Measurements from ENCODE around the gene MEIOSIN.

DNA sequence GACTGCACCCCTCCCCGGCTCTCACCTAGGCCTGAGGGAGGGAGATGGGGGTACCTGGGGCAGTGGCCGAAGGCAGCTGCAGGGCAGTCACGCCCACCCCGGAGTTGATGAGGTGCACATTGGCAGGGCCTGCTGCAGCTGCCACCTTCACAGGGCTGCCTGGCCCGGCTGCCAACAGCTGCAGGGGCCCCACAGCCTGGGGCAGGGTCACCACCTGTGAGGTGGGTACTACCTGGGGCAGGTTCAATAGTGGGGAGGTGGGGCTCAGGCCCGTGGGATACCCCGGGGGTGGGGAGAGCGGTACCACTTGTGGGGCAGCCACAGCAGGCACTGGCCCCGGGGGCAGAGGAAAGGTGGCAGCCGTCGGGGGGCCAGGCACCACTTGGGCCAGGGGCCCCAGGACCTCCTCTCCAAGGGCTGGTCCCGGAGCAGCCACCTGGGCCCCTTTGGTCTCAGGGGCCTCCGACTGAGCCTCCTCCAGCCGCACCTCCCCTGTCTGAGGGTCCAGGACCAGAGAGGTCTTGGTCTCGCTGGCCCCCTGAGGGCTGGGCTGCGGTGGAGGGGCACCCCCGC lies 33.1 kb downstream of the MEIOSIN start:
- no peak for TF ChIP-seq EZH2 (IDR thresholded peaks at IDR 0.05; ENCODE audit: borderline replicate concordance, low read depth, low read length, poor library complexity, severe bottlenecking)
- TF ChIP-seq, protein P1, sequence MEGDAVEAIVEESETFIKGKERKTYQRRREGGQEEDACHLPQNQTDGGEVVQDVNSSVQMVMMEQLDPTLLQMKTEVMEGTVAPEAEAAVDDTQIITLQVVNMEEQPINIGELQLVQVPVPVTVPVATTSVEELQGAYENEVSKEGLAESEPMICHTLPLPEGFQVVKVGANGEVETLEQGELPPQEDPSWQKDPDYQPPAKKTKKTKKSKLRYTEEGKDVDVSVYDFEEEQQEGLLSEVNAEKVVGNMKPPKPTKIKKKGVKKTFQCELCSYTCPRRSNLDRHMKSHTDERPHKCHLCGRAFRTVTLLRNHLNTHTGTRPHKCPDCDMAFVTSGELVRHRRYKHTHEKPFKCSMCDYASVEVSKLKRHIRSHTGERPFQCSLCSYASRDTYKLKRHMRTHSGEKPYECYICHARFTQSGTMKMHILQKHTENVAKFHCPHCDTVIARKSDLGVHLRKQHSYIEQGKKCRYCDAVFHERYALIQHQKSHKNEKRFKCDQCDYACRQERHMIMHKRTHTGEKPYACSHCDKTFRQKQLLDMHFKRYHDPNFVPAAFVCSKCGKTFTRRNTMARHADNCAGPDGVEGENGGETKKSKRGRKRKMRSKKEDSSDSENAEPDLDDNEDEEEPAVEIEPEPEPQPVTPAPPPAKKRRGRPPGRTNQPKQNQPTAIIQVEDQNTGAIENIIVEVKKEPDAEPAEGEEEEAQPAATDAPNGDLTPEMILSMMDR (conservative IDR thresholded peaks at IDR 0.05; ENCODE audit: low read depth, low read length), result no peak

Measured in A673 (cell line).